HG02642 (cell line): ENCODE measurements around the gene UBE2A.

Experiments
- ATAC-seq: cut with Tn5 transposase; IDR thresholded peaks from one replicate; pipeline ENCODE4 v1.9.1; 2021; ENCODE audit warnings: mild to moderate bottlenecking; ENCODE audit not compliant: unreplicated experiment, poor library complexity

The UBE2A gene

GRCh38 chrX:119574394-119575266 lies at the start of gene UBE2A:
Gene UBE2A (plus strand): TSS chrX:119574563. CDS start chrX:119574712, 149 bp downstream.
- ATAC-seq = peak; percentile 88

DNA sequence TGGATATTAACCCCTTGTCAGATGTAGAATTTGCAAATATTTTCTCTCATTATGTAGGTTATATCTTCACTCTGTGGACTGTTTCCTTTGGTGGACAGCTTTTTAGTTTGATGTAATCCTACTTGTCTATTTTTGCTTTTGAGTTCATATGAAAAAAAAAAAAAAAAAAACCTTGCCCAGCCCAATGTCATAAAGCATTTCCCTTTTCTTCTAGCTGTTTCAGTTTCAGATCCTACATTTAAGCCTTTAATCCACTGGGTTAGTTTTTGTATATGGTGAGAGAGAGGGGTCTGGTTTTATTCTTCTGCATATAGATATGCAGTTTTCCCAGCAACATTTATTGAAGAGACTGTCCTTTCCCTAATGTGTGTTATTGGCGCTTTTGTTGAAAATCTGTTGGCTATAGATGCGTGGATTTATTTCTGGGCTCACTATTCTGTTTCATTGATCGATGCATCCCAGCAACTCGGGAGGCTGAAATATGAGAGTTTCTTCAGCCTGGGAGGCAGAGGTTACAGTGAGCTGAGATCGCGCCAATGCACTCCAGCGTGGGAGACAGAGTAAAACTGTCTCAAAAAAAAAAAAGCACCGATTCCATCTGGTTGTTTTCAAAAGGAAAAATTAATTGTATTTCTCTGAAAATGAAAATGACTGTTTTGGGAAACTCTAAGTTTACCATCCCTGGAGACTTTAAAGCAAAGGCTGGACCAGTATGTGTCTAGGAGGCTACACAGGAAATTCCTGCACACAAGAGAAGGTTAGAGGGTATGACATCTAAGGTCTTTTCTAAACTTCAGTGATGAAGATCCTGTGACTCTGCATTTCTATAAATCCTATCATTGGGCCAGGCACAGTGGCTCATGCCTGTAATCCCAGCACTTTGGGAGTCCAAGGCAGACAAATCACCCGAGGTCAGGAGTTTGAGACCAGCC lies 44.8 kb upstream of the UBE2A start:
- ATAC-seq = no peak

GRCh38 chrX:119537487-119537886 lies 36.9 kb upstream of the UBE2A start:
- ATAC-seq = no peak

DNA sequence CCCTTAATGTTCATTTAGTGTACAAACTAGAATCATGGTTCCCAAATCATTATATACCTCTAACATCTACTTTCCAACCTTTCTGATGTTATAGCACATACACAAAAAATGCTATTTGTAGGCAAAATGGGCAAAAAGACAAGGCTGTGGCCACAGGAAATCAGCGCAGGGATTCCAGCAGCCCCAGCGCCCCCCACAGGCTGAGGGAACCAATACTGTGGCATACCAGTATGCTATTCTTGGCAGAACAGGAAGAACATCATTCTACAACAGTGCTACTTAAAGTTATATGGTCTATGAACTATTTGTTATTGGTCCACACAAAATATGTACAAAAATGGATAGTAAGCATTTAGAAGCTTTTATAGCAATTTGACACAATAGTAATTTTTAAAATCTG lies 34.5 kb upstream of the UBE2A start:
- ATAC-seq = no peak

DNA sequence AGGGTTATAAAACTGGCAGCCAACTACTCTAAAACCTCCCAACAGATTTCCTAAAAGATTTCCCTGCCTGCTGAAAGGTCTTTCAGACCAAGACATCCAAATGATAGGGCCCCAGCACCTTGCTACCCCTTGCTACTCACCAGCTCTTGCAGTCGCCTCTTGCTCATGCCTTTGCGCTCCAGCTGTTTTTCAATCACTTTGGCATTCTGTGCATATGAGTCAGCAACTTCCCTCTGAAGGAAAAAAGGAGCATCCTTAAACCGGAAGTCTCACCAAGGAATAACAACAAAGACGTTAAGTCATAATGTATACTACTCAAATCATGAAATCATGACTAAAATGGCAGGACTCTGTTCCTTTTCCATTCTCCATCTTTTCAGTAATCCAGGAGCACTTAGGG lies 33.2 kb upstream of the UBE2A start:
- no peak for ATAC-seq

DNA sequence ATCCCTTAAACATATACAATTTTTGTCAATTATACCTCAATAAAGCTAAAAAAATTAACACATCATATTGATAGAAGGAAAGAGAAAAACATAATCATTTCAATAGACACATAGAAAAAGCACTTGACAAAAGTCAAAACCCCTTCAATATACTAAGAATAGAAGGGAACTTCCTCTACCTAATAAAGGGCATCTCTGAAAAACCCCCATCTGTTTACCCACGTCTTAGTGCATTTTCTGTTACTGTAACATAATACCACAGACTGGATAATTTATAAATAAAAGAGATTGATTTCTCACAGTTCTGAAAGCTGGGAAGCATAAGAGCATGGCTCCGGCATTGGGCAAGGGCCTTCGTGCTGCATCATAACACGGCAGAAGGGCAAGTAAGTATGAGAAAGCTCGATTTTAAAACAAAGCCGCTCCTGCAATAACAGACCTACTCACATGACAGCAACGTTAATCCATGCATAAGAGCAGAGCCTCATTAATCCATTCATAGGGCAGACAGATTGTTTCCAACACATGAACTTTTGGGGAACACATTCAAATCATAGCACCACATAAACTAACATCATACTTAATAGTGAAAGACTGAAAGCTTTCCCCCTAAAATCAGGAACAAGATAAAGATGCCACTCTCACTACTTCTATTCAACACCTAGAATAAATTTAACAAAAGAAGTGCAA lies 24.9 kb upstream of the UBE2A start:
- ATAC-seq = no peak

DNA sequence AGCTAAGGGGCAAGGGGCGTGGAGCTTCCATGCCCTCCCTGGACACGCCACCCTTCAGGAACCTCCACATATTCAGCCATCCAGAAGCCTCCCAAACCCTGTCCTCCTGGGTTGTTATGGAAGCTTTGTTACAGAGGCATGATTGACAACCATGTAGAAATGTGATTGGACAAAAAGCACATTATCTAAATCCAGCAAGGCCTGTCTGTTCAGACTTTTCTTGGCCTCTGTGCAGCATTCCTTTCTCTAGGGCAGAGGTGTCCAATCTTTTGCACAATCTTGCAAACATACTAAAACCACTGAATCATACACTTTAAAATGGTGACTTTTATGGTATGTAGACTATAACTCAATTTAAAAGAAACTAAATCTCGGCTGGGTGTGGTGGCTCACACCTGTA lies 21.9 kb upstream of the UBE2A start:
- ATAC-seq = no peak

DNA sequence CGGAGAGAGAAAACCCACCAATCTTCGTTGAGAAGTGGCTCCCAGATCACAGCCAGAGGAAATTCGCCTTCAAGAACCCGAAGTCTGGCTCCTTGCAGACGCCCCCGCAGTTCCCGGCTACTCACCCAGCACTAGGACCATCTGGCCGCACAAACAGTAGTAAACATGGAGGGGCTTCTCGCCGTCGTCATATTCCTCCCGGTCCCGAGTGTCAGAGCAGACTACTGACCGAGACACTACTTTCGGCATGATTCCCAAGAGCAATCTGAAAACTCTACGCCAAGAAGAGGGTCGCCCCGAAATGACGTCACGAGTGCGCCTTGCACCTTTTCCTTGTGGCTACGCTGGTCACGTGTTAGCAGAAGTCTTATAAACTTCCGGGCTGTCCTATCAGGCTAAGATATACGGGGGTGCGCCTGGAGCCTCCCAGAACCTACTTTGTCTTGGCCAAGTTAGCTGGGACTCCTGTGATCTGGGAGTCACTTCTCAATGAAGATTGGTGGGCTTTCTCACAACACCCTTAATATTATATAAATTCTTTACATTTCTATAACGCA lies 9.2 kb upstream of the UBE2A start, which contains the start of gene STEEP1:
STEEP1 (minus strand) TSS at position 303 of the 557 bp plus-strand sequence; CDS start at position 249, 54 bp downstream.
- ATAC-seq = peak; percentile 93

DNA sequence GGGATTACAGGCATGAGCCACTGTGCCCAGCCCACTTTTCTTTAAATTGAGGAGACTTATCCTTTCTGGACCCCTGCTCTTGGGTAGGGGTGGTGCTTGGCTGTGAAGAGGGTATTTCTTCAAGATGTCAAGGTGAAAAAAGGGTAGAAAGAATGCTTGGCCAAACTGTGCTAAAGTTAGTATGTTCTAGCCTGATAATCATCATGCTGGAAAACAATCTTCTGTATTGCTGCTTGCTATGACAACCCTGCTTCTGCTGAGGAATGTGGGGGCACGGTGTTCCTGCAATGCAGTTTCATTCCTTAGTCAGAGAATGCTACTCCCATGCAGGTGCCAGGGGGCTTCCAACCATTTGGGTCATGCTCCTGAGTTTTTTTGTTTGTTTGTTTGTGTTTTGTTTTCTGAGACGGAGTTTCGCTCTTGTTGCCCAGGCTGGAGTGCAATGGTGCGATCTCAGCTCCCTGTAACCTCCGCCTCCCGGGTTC lies 4.0 kb upstream of the UBE2A start:
- no peak for ATAC-seq

DNA sequence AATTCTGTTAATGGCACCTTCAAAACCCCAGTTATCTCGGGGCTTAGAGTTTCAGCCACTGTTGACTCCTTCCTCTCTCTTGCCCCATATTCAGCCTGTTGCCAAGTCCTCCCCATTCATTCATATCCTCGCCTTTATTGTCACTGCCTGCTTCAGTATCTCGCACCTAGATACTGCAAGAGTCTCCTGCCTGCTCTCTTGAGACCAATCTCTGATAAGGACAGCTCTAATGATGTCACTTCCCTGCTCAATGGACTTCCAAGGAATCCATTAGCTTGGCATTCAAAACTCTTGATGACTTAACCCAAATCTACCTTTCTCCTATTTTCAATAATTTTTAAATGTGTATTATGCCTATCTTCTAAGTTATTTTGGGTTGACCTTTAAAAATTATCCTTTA lies 1.1 kb upstream of the UBE2A start:
- no peak for ATAC-seq

DNA sequence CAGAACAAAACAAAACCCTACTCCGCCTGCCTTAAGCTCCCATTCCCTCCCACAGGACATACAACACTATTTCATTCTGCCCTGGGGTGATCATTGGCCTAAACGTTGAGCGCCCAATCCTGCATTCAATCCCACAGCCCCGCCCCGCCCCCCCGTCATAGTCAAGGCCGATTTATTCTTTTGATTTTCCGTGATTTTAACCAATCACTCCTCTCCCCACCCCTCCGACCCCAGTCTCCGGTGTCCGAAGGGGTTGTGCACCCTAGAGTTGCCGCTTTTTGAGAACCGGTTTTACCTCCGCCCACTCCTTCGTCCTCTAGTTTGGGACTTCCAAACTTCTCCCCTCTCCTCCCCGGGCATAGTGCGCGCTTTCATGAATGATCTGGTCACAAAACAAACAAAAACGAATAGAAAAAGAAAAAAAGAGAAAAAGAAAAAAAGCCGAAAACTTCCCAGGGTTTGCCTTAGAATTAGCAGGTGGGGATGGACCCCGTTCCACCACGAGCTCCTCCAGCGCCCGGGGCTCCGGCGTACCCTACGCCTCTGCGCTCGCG lies 446 bp upstream of the UBE2A start:
- peak; percentile 18 for ATAC-seq

DNA sequence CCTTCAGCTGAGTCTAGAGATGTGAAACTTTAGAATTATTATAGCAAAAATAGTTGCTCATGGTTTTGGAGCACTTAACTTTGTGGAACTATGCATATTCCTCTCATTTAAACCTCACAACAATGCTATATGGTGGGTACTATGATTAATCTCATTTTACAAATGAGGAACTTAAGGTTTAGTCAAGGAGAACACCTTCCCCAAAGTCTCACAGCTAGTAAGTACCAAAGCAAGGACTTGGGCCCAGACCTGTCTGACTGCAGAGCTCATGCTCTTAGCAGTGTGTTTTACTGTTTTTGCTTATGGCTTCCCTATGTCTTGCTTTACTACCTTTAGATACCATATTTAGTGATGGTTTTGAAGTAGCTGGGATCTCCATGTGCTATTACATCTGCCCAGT lies 5.1 kb downstream of the UBE2A start:
- no peak for ATAC-seq

DNA sequence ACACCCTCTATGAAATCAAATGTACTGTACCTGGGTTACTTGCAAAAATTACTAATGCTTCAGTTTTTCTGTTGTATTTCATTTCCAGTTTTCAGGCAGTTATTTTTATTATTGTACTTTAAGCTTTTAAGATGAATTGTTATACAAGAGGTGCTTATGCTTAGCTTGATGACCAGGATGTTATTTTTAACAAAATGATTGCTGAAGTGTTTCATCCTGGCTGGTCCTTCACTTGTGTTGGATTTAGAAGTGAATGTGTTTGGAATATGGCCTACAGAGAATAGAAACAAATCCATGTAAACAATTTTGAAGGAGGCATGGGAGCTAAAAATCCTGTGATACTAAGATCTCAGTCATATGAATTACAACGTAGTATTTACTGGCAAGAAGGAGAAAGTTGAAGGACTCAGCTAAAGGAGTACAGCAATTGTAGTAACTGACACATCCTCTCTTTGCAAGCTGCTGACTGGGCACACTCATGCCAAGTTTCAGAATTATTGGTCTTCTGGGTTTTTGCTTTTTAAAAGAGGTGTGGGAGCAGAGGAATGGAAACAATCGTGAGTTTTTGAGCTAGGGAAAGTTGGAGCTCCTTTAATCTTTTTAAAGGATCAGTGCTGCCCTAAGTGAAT lies 9.2 kb downstream of the UBE2A start:
- no peak for ATAC-seq

DNA sequence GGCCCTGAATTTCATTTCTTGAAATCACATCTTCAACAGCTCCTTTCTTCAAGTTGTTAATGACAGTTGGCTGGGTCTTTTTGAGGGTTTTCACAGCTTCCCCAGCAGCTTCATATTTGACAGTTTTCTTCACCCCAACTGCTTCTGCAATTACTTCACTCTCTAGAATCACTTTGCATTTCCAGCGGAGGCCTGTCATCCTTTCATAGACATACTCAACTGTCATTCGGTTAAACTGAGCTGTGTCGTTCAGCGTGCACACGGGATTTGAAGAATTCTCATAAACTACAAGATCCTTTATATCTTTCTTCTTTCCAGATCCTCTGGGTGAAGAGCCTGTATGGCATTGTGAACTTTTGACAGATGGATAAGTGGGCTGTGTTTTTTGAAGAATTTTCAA lies 15.4 kb downstream of the UBE2A start:
- ATAC-seq = no peak

DNA sequence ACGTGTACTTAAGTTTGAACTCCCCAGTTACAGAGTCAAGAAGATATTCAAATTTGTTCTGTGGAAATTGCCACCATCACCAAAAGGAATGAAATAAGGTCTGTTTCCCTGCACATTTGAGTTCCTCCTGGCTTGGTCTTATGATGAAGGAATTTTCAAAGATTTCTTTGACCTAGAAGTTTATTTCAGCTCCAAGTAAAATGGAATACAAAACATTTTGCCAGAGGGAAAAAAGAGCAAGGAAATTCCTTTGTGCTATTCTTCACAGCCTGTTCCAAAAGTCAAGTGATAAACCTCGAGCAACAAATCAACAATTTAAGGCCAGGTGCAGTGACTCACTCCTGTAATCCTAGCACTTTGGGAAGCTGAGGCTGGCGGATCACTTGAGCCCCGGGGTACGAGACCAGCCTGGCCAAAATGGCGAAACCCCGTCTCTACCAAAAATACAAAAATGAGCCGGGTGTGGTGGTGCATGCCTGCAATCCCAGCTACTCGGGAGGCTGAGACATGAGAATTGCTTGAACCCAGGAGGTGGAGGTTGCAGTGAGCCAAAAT lies 28.4 kb downstream of the UBE2A start:
- no peak for ATAC-seq

GRCh38 chrX:119604766-119605463 lies 30.6 kb downstream of the UBE2A start:
- no peak for ATAC-seq

DNA sequence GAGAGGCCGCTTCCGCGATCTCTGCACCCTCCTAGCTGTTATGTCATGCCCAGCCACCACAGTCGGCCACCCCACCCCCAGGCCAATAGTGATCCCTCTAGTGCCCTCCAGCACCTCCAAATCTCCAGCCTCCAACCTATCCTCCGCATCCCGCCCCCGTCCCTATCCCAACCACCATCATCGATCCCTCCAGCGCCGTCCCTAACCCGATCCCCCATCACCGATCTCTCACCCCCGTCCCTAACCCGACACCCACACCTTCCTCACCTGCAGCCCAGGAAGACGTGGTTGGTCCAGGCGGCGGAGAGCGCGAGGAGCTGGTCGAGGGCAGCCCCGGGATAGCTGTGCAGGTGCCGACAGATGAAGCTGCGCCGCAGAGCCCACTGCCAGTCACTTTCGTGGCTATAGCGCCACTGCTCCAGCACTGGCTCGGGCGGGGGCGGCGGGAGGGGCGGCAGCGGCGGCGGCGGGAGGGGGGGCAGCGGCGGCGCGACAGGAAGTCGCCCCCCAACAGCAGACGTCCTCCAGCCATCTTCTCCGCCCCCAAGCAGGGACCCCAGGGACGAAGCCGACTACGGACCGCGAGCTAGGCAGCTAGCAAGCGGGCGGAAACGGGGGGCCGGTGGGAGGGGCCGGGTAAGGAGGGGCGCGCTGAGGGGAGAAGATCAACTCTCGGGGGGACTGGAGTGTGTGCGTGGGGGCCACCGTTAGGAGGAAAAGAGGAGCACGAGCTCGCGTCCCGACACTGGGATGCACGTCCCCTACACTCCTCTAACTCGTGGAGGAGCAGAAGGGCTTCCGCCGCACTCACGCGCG lies 31.3 kb downstream of the UBE2A start:
- peak; percentile 40 for ATAC-seq
